Panc1 (cell line): ENCODE measurements around the gene KCTD19.
"Not testable (repeated sequence)": the region's sequence is repeated elsewhere in the genome, so short reads cannot be mapped to it uniquely, and the experiment has no call there.

ENCODE experiments used
- POLR2AphosphoS5 ChIP-seq: IDR thresholded peaks from 2 replicates; pipeline ENCODE4 v1.6.1; 2012; ENCODE audit warnings: mild to moderate bottlenecking, low read depth, low read length, moderate library complexity
- SIN3A ChIP-seq: IDR thresholded peaks from 2 replicates; pipeline ENCODE4 v1.6.1; 2012; ENCODE audit warnings: low read depth, mild to moderate bottlenecking, low read length, moderate library complexity, borderline replicate concordance; ENCODE audit not compliant: insufficient read depth
- TCF7L2 ChIP-seq: IDR thresholded peaks from 2 replicates; pipeline ENCODE4 v1.6.1; 2011; ENCODE audit warnings: mild to moderate bottlenecking, low read depth, low read length, inconsistent platforms
- TF ChIP-seq, protein P1 (sequence below): fragments of 450-650 bp; IDR thresholded peaks from 2 replicates; pipeline ENCODE4 v1.5.1; 2017; ENCODE audit warnings: mild to moderate bottlenecking

DNA sequence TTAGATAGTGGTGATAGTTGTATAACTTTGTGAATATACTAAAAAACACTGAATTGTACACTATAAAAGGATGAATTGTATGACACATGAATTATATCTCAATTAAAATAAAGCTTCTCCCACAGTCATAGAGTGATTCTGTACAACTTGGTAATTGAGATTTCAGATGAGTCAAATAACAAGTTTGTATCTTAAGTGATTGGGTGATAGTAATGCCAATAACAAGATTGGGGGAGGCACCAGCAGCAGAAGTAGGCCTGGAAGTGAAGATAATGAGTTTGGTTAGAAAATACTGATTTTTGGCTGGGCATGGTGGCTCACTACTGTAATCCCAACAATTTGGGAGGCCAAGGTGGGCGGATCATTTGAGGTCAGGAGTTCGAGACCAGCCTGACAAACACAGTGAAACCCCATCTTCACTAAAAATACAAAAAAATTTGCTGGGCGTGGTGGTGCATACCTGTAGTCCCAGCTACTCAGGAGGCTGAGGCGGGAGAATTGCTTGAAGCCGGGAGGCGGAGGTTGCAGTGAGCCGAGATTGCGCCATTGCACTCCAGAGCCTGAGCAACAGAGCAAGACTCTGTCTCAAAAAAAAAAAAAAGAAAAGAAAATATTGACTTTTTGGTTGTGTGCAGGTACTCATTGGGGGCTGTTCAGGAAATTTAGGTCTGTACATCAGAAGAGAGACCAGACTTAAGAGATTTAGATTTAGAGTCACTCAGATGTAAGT is 33.2 kb upstream of the KCTD19 start:
- TF ChIP-seq, protein P1, sequence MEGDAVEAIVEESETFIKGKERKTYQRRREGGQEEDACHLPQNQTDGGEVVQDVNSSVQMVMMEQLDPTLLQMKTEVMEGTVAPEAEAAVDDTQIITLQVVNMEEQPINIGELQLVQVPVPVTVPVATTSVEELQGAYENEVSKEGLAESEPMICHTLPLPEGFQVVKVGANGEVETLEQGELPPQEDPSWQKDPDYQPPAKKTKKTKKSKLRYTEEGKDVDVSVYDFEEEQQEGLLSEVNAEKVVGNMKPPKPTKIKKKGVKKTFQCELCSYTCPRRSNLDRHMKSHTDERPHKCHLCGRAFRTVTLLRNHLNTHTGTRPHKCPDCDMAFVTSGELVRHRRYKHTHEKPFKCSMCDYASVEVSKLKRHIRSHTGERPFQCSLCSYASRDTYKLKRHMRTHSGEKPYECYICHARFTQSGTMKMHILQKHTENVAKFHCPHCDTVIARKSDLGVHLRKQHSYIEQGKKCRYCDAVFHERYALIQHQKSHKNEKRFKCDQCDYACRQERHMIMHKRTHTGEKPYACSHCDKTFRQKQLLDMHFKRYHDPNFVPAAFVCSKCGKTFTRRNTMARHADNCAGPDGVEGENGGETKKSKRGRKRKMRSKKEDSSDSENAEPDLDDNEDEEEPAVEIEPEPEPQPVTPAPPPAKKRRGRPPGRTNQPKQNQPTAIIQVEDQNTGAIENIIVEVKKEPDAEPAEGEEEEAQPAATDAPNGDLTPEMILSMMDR, result not testable (repeated sequence)
- TF ChIP-seq POLR2AphosphoS5, SIN3A, TCF7L2: not testable (repeated sequence)
